ENCODE data around the gene YBEY.

Gene YBEY

GRCh38 chr21:46274797-46275390 lies 11.2 kb upstream of the YBEY start:
- peaks cover 15% of the 10 kb centered on the region; the same call in 1 of the 2 replicates for H3K79me2 ChIP-seq (ENCODE audit: insufficient read depth, low read length)
- H3K4me2 ChIP-seq (ENCODE audit: low read depth, low read length, poor library complexity, severe bottlenecking), result no peak overlapping the region
- peaks cover 3% of the 10 kb centered on the region for H4K20me1 ChIP-seq (ENCODE audit: insufficient read depth, low read length, poor library complexity, severe bottlenecking)
- peaks cover 68% of the 10 kb centered on the region for H3K36me3 ChIP-seq (ENCODE audit: insufficient read depth, low read length)
- H3K4me1 ChIP-seq (ENCODE audit: insufficient read depth, low read length, poor library complexity, severe bottlenecking), result peaks cover 4% of the 10 kb centered on the region
- H3K9me2 ChIP-seq (replicated peaks; ENCODE audit: low read depth, low read length), result no peaks in the 10 kb centered on the region
- no peaks in the 10 kb centered on the region for H3F3A ChIP-seq (ENCODE audit: low read depth)
- H3K9ac ChIP-seq (ENCODE audit: low read depth, low read length, poor library complexity, severe bottlenecking), result no peak overlapping the region
- TF ChIP-seq CTCF (conservative IDR thresholded peaks at IDR 0.05; ENCODE audit: low read length) (no peak), EZH2phosphoT487 (IDR thresholded peaks at IDR 0.05; ENCODE audit: borderline replicate concordance) (no peak)
- no peaks in the 10 kb centered on the region for H3K9me3 ChIP-seq (ENCODE audit: insufficient read depth, low read depth, low read length)
- no peak overlapping the region for H2AFZ ChIP-seq (ENCODE audit: low read length)
- H3K4me3 ChIP-seq (ENCODE audit: low read length, poor library complexity, severe bottlenecking), result no peak overlapping the region
- no peaks in the 10 kb centered on the region for H3K27me3 ChIP-seq (ENCODE audit: insufficient read depth, low read length, poor library complexity, severe bottlenecking)

- H3K36me3 ChIP-seq (ENCODE audit: insufficient read depth, low read length), result peaks cover 10% of the 10 kb centered on the region
- H3K9me3 ChIP-seq (ENCODE audit: insufficient read depth, low read depth, low read length), result no peaks in the 10 kb centered on the region
- H3K4me2 ChIP-seq (ENCODE audit: low read depth, low read length, poor library complexity, severe bottlenecking), result peak overlapping the region; percentile 90
- H3K9ac ChIP-seq (ENCODE audit: low read depth, low read length, poor library complexity, severe bottlenecking), result peak overlapping the region; percentile 82
- no peaks in the 10 kb centered on the region for H3K27me3 ChIP-seq (ENCODE audit: insufficient read depth, low read length, poor library complexity, severe bottlenecking)
- peaks cover 48% of the 10 kb centered on the region for H3K4me1 ChIP-seq (ENCODE audit: insufficient read depth, low read length, poor library complexity, severe bottlenecking)
- H3K79me2 ChIP-seq (ENCODE audit: insufficient read depth, low read length), result peaks cover 67% of the 10 kb centered on the region
- H3K4me3 ChIP-seq (ENCODE audit: low read length, poor library complexity, severe bottlenecking), result peak overlapping the region; percentile 76
- TF ChIP-seq EZH2phosphoT487 (IDR thresholded peaks at IDR 0.05; ENCODE audit: borderline replicate concordance), result no peak
- TF ChIP-seq CTCF (conservative IDR thresholded peaks at IDR 0.05; ENCODE audit: low read length), result no peak
- H4K20me1 ChIP-seq (ENCODE audit: insufficient read depth, low read length, poor library complexity, severe bottlenecking), result peaks cover 50% of the 10 kb centered on the region
- no peak overlapping the region for H2AFZ ChIP-seq (ENCODE audit: low read length)
- 0 out of 2 replicates have a peak, but pooled peaks cover 2% of the 10 kb centered on the region for H3F3A ChIP-seq (ENCODE audit: low read depth)
- no peaks in the 10 kb centered on the region for H3K9me2 ChIP-seq (replicated peaks; ENCODE audit: low read depth, low read length)
Observed at GRCh38 chr21:46284077-46284644, 2.0 kb upstream of the YBEY start.

- Histone ChIP-seq H3F3A (ENCODE audit: low read depth) (0 out of 2 replicates have a peak, but pooled peaks cover 2% of the 10 kb centered on the region), H3K9me2 (replicated peaks; ENCODE audit: low read depth, low read length) (no peaks in the 10 kb centered on the region), H3K9me3 (ENCODE audit: insufficient read depth, low read depth, low read length) (no peaks in the 10 kb centered on the region), H4K20me1 (ENCODE audit: insufficient read depth, low read length, poor library complexity, severe bottlenecking) (peaks cover 49% of the 10 kb centered on the region), H3K79me2 (ENCODE audit: insufficient read depth, low read length) (peaks cover 62% of the 10 kb centered on the region), H2AFZ (ENCODE audit: low read length) (no peak overlapping the region), H3K9ac (ENCODE audit: low read depth, low read length, poor library complexity, severe bottlenecking) (peak overlapping the region; percentile 82), H3K27me3 (ENCODE audit: insufficient read depth, low read length, poor library complexity, severe bottlenecking) (no peaks in the 10 kb centered on the region), H3K4me1 (ENCODE audit: insufficient read depth, low read length, poor library complexity, severe bottlenecking) (peaks cover 46% of the 10 kb centered on the region), H3K36me3 (ENCODE audit: insufficient read depth, low read length) (peaks cover 4% of the 10 kb centered on the region), H3K4me2 (ENCODE audit: low read depth, low read length, poor library complexity, severe bottlenecking) (peak overlapping the region; percentile 90), H3K4me3 (ENCODE audit: low read length, poor library complexity, severe bottlenecking) (peak overlapping the region; percentile 76)
- no peak for TF ChIP-seq EZH2phosphoT487 (IDR thresholded peaks at IDR 0.05; ENCODE audit: borderline replicate concordance)
- no peak for TF ChIP-seq CTCF (conservative IDR thresholded peaks at IDR 0.05; ENCODE audit: low read length)
Observed at GRCh38 chr21:46284733-46285132, 1.4 kb upstream of the YBEY start.
